Measurements from ENCODE around the gene PTF1A. TPM values are rescaled to one million over a fixed set of nuclear protein-coding genes. Genes with fewer than 3 reads are reported as not detected.

The PTF1A gene, protein sequence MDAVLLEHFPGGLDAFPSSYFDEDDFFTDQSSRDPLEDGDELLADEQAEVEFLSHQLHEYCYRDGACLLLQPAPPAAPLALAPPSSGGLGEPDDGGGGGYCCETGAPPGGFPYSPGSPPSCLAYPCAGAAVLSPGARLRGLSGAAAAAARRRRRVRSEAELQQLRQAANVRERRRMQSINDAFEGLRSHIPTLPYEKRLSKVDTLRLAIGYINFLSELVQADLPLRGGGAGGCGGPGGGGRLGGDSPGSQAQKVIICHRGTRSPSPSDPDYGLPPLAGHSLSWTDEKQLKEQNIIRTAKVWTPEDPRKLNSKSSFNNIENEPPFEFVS
- total RNA-seq (2022; extraction: Qiagen RNA extraction) = not detected in 5 replicates

GRCh38 chr10:23191764-23192711 lies at the start of gene PTF1A:
Gene PTF1A, plus strand, starts transcription at chr10:23192312. Its CDS starts 219 bp downstream, at chr10:23192531.

Other genes starting within 250 kb of the PTF1A start
- gene MSRB2, start 96.7 kb upstream of the PTF1A start, total RNA-seq (2022; extraction: Qiagen RNA extraction) = 11.0 to 12.5 TPM (median 11.5 TPM) in 5 replicates
- 0.06 to 0.09 TPM (median 0.07 TPM) in 3 of 5 replicates, not detected in the others for gene C10orf67, start 152.5 kb downstream of the PTF1A start, total RNA-seq (2022; extraction: Qiagen RNA extraction)
- gene OTUD1, start 246.8 kb downstream of the PTF1A start, total RNA-seq (2022; extraction: Qiagen RNA extraction) = 2.3 to 3.4 TPM (median 3.1 TPM) in 5 replicates